Keratinocyte (primary cell): ENCODE data around the gene CLCN7. TPM values are rescaled to one million over a fixed set of nuclear protein-coding genes. Genes with fewer than 3 reads are reported as not detected.

Experiments used
- DNase-seq: peaks from one replicate; pipeline ENCODE4 v3.0.0-alpha.2; 2011; ENCODE audit warnings: low read depth, missing footprints, low spot score
- FAIRE-seq: peaks from 2 replicates; lab custom pipeline; 2011; peaks lifted over from hg19 to GRCh38; lab: Jason Lieb, UNC
- H2AFZ ChIP-seq: 2 replicates; pipeline ENCODE4 v1.6.0; 2012; ENCODE audit warnings: low read length, control low read depth, inconsistent platforms; ENCODE audit not compliant: control insufficient read depth
- H3K27ac ChIP-seq: 2 replicates; pipeline ENCODE4 v1.5.1; 2011; ENCODE audit warnings: low read length; ENCODE audit not compliant: control insufficient read depth, insufficient read depth
- H3K27me3 ChIP-seq: 3 replicates; pipeline ENCODE4 v1.6.0; 2011; ENCODE audit warnings: low read length; ENCODE audit not compliant: control insufficient read depth, insufficient read depth; ENCODE audit errors: extremely low read depth
- H3K36me3 ChIP-seq, 2 experiments: 2 replicates in 1 of 2; 3 replicates in 1 of 2; pipeline ENCODE4 v1.5.1; 2011; ENCODE audit warnings: low read length in 2 of 2, mild to moderate bottlenecking in 1 of 2; ENCODE audit not compliant: control insufficient read depth in 2 of 2, insufficient read depth in 2 of 2; ENCODE audit errors: extremely low read depth in 1 of 2
- H3K4me1 ChIP-seq: 3 replicates; pipeline ENCODE4 v1.5.1; 2011; ENCODE audit warnings: low read length; ENCODE audit not compliant: control insufficient read depth, insufficient read depth; ENCODE audit errors: extremely low read depth
- H3K4me2 ChIP-seq: 3 replicates; pipeline ENCODE4 v1.6.0; 2011; ENCODE audit warnings: low read depth, low read length; ENCODE audit not compliant: control insufficient read depth, insufficient read depth; ENCODE audit errors: extremely low read depth
- H3K4me3 ChIP-seq, 3 experiments: fragments of 200-600 bp in 1 of 3; sonication (generic) in 1 of 3; 2 replicates in 2 of 3; 3 replicates in 1 of 3; pipeline ENCODE4 v1.5.1; 2011 to 2016; ENCODE audit warnings: low read length in 3 of 3, mild to moderate bottlenecking in 3 of 3, control low read depth in 2 of 3, inconsistent platforms in 1 of 3, low read depth in 1 of 3, mixed read lengths in 1 of 3, mixed run types in 1 of 3, moderate library complexity in 1 of 3; ENCODE audit not compliant: control insufficient read depth in 2 of 3, insufficient read depth in 2 of 3; ENCODE audit errors: extremely low read depth in 1 of 3
- H3K79me2 ChIP-seq: 2 replicates; pipeline ENCODE4 v1.6.0; 2012; ENCODE audit warnings: low read length; ENCODE audit not compliant: control insufficient read depth, insufficient read depth
- H3K9ac ChIP-seq: 3 replicates; pipeline ENCODE4 v1.6.0; 2011; ENCODE audit warnings: low read length; ENCODE audit not compliant: control insufficient read depth, insufficient read depth; ENCODE audit errors: extremely low read depth
- H3K9me1 ChIP-seq: 3 replicates; pipeline ENCODE4 v1.6.0; 2011; ENCODE audit warnings: low read length; ENCODE audit not compliant: control insufficient read depth, insufficient read depth; ENCODE audit errors: extremely low read depth
- H3K9me3 ChIP-seq: 2 replicates; pipeline ENCODE4 v1.5.1; 2012; ENCODE audit warnings: low read depth, low read length; ENCODE audit not compliant: control insufficient read depth
- H4K20me1 ChIP-seq: 3 replicates; pipeline ENCODE4 v1.6.0; 2011; ENCODE audit warnings: low read length; ENCODE audit not compliant: control insufficient read depth, insufficient read depth; ENCODE audit errors: extremely low read depth
- CTCF ChIP-seq, 3 experiments: IDR thresholded peaks in 1 of 3; conservative IDR thresholded peaks in 1 of 3; optimal IDR thresholded peaks in 1 of 3; 2 replicates in 2 of 3; 3 replicates in 1 of 3; pipeline versions ENCODE3 to v1.5.1; 2011; ENCODE audit warnings: low read length in 3 of 3, mild to moderate bottlenecking in 3 of 3, moderate library complexity in 2 of 3, control low read depth in 1 of 3, inconsistent platforms in 1 of 3; ENCODE audit not compliant: insufficient read depth in 2 of 3; ENCODE audit errors: extremely low read depth in 1 of 3
- EZH2 ChIP-seq: IDR thresholded peaks from one replicate; pipeline ENCODE4 v1.6.1; 2012; ENCODE audit warnings: inconsistent platforms, mild to moderate bottlenecking, low read length, moderate library complexity
- dilution Hi-C: fragments of 300-500 bp; cut with MboI; formaldehyde crosslinking; loops from one replicate; pipeline ENCODE4 v1.7.0; 2020; ENCODE audit warnings: low sequenced_read_pairs; ENCODE audit not compliant: extremely low pct_ligation_motif_present
- polyA plus RNA-seq, 5 experiments: library from polyadenylated mRNA; depleted of rRNA in 3 of 5; stranded (reverse) in 3 of 5; stranded (forward) in 1 of 5; unstranded in 1 of 5; fragments of >200 nt; gene quantifications; 1 replicate in 1 of 5; 2 replicates in 3 of 5; 3 replicates in 1 of 5; pipeline versions ENCODE4 v1.2.1 to v1.2.3, GENCODE V29; 2011 to 2012; ENCODE audit warnings: missing spikeins in 2 of 5, low read depth in 1 of 5, low replicate concordance in 1 of 5

CLCN7 gene
- polyA plus RNA-seq, 1 donor (not counting 4 experiments of a cell fraction or from before 2014, with no cell fraction given) = 13.3 TPM

- Histone ChIP-seq H3K79me2 (no peaks in the 10 kb centered on the region), H3K27me3 (no peaks in the 10 kb centered on the region), H3K9me1 (no peaks in the 10 kb centered on the region), H4K20me1 (no peaks in the 10 kb centered on the region), H3K4me1 (no peaks in the 10 kb centered on the region), H2AFZ (no peak overlapping the region), H3K9ac (no peak overlapping the region), H3K4me3 (no peak overlapping the region), H3K27ac (no peak overlapping the region), H3K4me2 (no peak overlapping the region), H3K36me3 (peaks cover 0 to 8% of the 10 kb centered on the region in 2 experiments), H3K9me3 (no peaks in the 10 kb centered on the region)
- TF ChIP-seq EZH2 = no peak
- no peak for TF ChIP-seq CTCF (optimal IDR thresholded peaks at IDR 0.05 in 1 of 3, IDR thresholded peaks at IDR 0.05 in 1 of 3, conservative IDR thresholded peaks at IDR 0.05 in 1 of 3; ENCODE audit: extremely low read depth in 1 of 3, insufficient read depth in 2 of 3, low read length in 3 of 3)
- dilution Hi-C loops = no loop called here
- DNase-seq (no peak), FAIRE-seq (no peak)
Measured at GRCh38 chr16:1508494-1509187, 33.8 kb upstream of the CLCN7 start.

- Histone ChIP-seq H3K27ac (no peak overlapping the region), H4K20me1 (no peaks in the 10 kb centered on the region), H2AFZ (no peak overlapping the region), H3K4me1 (no peaks in the 10 kb centered on the region), H3K36me3 (peaks cover 7 to 12% of the 10 kb centered on the region in 2 experiments), H3K9ac (no peak overlapping the region), H3K4me2 (no peak overlapping the region), H3K9me3 (no peaks in the 10 kb centered on the region), H3K9me1 (no peaks in the 10 kb centered on the region), H3K4me3 (no peak overlapping the region), H3K79me2 (no peaks in the 10 kb centered on the region), H3K27me3 (no peaks in the 10 kb centered on the region)
- DNase-seq = no peak
- no peak for FAIRE-seq
- TF ChIP-seq EZH2 (no peak), CTCF (optimal IDR thresholded peaks at IDR 0.05 in 1 of 3, IDR thresholded peaks at IDR 0.05 in 1 of 3, conservative IDR thresholded peaks at IDR 0.05 in 1 of 3; ENCODE audit: extremely low read depth in 1 of 3, insufficient read depth in 2 of 3, low read length in 3 of 3) (no peak)
- dilution Hi-C loops = no loop called here
Measured at GRCh38 chr16:1506494-1507213, 31.8 kb upstream of the CLCN7 start.
